GM18498 (cell line): ENCODE results near the gene ACADVL.

Source experiments
- ATAC-seq: cut with Tn5 transposase; IDR thresholded peaks from one replicate; pipeline ENCODE4 v1.9.1; 2021; ENCODE audit warnings: mild to moderate bottlenecking, moderate library complexity; ENCODE audit not compliant: unreplicated experiment

The ACADVL gene

DNA sequence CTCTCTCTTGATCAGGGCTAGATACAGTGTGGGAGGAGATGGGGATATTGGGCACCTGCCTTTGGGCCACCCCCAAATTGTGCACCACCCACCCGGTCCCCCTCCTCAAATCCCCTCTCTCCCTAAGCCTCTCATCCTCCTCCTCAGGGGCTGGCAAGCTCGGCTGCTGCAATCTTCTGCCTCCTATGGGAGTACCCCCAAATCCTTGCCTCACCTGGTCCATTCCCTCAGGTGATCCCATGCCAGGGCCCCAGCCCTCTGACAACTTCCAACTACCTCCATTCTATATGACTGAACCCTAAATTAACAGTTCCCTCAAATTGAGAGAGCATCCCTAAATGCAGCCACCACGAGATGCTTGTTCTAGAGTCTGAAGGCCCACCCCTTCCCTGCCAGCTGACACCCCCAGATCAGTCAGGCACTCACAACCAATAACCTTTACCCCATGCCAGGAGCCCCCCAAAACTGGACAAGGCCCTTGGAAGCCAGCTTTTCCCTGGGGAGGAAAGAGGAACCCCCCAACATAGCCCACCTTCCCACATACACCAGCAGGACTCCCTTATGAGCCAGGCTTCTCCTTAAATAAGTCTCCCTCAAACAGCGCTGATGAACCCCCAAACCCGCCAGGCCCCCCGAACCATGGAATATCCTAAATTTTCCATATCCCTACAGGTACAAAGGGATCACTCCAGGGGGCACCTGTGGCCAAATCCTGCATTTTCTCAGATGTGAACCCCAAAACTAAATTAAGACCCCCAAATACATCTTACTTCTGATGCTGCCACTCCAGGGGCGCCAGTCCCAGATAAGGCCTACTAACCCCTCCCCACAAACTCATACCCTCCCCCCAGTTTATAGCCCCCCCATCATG is 3.3 kb upstream of the ACADVL start:
- ATAC-seq: no peak

DNA sequence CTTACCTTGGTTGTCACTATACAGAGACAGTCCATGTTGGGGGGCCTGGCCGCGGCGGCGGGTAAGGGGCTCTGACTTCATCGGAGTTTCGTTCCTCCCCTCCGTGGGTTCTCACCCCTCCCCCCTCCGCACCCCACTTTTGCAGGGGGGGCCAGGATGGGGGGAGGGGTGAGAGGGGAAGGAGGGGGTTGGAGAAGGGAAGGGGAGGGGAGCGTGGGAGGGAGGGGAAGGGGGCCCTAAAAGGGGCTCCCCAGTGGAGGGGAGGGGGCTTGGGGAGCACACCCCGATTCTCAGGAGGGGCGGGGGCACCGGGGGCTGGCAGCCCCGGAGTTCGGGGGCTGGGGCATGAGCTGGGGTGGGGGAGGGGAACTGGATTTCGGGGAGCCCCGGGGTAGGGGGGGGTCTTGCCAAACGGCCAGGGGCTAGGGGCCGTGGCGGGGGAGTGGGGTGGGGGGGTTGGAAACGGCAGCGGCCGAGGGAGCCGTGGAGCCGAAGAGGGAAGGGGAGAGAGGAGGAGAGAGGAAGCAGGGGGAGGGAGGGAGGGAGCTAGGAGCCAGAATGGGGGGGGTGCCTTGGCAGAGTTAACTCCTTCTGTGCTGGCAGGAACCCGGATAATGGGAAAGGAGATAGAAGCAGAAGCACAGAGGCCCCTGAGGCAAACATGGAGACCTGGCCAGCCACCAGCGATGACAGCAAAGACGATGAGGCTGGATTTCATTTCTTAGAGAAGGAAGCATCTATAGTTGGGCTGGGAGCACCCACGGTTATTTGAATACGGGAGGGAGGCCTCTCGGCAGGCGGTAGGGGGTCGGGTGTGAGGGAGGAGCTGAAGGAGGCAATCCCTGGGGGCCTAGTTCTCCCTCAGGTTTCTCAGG is 2.4 kb upstream of the ACADVL start:
- ATAC-seq: no peak

- no peak for ATAC-seq
Measured at GRCh38 chr17:7218166-7218565, 1.6 kb upstream of the ACADVL start.

DNA sequence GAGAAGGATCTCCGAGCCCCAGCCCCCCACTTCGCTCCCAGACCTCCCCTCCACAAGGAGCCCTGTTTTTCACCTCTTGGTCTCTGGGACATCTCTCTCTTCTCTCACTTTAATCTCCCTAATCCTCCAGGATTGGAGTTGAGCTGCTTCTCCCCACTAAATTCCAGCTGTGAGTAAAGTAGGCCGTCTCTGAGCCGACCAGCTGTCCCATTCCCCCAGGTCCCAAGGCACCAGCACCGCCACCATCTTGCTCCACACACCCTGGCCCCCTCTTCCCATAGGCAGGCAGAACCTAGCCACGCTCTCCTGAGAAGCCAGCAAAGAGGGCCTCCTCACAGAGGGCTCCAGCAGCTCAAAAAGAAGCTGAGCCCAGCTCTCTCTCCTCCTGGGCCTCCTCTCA is 980 bp upstream of the ACADVL start:
- no peak for ATAC-seq

GRCh38 chr17:7219229-7219811 is 418 bp upstream of the ACADVL start:
- ATAC-seq: no peak

DNA sequence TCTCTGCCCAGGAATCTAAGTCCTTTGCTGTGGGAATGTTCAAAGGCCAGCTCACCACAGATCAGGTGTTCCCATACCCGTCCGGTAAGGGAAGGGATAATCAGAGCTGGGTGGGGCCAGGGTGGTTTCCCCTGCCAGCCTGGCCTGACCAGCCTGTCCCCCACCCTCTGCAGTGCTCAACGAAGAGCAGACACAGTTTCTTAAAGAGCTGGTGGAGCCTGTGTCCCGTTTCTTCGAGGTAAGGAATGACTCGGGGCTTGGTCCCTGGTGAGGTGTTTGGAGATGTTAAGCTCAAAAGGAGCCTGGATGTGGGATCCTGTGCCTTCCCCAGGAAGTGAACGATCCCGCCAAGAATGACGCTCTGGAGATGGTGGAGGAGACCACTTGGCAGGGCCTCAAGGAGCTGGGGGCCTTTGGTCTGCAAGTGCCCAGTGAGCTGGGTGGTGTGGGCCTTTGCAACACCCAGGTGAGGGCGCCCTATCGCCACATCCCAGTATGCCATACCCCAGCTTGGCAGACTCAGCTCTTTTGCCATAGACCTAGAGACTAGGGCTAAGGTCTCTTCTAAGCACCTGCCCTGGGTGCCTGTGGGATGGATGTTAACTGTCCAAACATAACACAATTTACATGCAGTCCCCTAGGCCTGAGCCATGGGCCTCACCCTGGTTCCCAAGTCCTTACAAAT is 997 bp downstream of the ACADVL start:
- ATAC-seq: no peak

- no peak for ATAC-seq
Measured at GRCh38 chr17:7221278-7222092, 1.7 kb downstream of the ACADVL start.

GRCh38 chr17:7222093-7222971 is 2.6 kb downstream of the ACADVL start:
- no peak for ATAC-seq

DNA sequence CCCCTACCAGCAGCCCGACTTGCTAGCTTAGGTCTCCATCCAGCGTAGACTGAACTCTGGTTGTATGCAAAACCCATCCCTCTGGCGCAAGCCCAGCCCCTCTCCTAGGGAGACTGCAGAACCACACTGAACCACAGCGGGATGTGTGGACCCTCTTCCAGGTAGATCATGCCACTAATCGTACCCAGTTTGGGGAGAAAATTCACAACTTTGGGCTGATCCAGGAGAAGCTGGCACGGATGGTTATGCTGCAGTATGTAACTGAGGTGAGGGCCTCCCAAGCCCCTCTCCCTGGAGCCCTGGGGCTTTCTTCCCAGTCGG is 3.2 kb downstream of the ACADVL start:
- ATAC-seq: no peak

GRCh38 chr17:7223375-7223774 is 3.6 kb downstream of the ACADVL start:
- no peak for ATAC-seq

GRCh38 chr17:7224110-7224509 is 4.4 kb downstream of the ACADVL start:
- ATAC-seq: no peak

- ATAC-seq: no peak
Measured at GRCh38 chr17:7224661-7225111, 4.9 kb downstream of the ACADVL start.

DNA sequence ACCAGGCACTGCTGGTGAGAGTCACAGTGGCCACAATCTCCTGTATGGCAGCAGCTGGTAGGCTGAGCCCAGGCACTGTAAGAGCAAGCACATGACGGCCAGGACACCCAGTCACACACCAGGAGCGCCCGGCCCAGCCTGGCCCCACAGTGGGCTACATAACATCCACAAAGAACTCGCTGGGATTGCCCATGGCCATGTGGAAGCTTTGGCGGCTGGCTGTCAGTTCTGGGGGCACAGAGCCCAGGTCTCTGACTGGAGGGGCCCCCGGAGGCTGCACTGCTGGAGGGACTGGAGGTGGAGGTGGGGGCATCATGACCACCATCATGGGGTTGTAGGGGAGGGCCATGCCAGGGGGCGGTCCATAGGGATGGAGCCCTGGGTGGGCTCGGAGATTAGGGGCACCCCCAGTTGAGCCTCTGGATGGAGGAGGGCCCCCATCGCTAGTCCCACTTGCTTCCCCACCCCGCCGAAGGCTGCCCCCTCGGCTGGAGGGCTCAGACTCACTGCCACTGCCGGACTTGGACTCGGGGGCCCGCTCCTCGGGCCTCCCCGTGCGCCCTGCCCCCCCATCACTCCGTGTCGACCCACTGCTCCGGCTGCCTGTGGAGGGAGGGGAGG is 6.1 kb downstream of the ACADVL start:
- ATAC-seq: no peak

GRCh38 chr17:7226721-7227710 is 7.3 kb downstream of the ACADVL start:
- ATAC-seq: no peak

DNA sequence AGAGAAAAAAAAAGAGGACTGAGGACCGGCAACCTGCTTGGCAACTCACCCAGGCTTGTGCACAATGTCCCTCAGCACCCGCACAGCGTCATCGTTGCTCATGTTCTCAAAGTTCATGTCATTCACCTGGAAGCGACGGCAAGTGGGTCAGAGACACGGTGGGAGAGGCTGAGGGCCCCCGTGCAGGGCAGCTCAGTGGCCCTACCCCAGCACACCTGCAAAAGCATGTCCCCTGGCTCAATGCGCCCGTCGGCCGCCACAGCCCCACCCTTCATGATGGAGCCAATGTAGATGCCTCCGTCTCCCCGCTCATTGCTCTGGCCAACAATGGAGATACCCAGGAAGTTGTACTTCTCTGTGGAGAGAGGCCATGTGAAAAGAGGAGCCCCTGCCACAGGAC is 9.2 kb downstream of the ACADVL start:
- ATAC-seq: no peak

- no peak for ATAC-seq
Measured at GRCh38 chr17:7229504-7229903, 9.8 kb downstream of the ACADVL start.

GRCh38 chr17:7232114-7232513 is 12.4 kb downstream of the ACADVL start:
- ATAC-seq: no peak

- ATAC-seq: no peak
Measured at GRCh38 chr17:7233701-7234082, 14.0 kb downstream of the ACADVL start.
